ENCODE results near the gene OR2A5.

- TF ChIP-seq, protein P1, sequence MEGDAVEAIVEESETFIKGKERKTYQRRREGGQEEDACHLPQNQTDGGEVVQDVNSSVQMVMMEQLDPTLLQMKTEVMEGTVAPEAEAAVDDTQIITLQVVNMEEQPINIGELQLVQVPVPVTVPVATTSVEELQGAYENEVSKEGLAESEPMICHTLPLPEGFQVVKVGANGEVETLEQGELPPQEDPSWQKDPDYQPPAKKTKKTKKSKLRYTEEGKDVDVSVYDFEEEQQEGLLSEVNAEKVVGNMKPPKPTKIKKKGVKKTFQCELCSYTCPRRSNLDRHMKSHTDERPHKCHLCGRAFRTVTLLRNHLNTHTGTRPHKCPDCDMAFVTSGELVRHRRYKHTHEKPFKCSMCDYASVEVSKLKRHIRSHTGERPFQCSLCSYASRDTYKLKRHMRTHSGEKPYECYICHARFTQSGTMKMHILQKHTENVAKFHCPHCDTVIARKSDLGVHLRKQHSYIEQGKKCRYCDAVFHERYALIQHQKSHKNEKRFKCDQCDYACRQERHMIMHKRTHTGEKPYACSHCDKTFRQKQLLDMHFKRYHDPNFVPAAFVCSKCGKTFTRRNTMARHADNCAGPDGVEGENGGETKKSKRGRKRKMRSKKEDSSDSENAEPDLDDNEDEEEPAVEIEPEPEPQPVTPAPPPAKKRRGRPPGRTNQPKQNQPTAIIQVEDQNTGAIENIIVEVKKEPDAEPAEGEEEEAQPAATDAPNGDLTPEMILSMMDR (IDR thresholded peaks at IDR 0.05), result no peak
- TF ChIP-seq POLR2A (IDR thresholded peaks at IDR 0.05) (no peak), EP300 (IDR thresholded peaks at IDR 0.05) (no peak)
Observed at GRCh38 chr7:144023171-144023827, 25.4 kb upstream of the OR2A5 start.

All from tibial nerve (tissue), 4 donors.